Large intestine (tissue), 3 donors: ENCODE results near the gene DPEP1. TPM values are rescaled to one million over a fixed set of nuclear protein-coding genes. Genes with fewer than 3 reads are reported as not detected.
"Not testable (repeated sequence)": the region's sequence is repeated elsewhere in the genome, so short reads cannot be mapped to it uniquely, and the experiment has no call there.

Source experiments
- DNase-seq, 2 donors: peaks; one replicate each; pipeline versions ENCODE4 v3.0.0 to v3.0.0-alpha.2; 2013
- H3K27ac ChIP-seq: one replicate; pipeline ENCODE4 v1.5.1; 2013; ENCODE audit warnings: low read length
- H3K27me3 ChIP-seq: 2 replicates; pipeline ENCODE4 v1.6.1; 2013; ENCODE audit warnings: low read length; ENCODE audit not compliant: control insufficient read depth, insufficient read depth
- H3K36me3 ChIP-seq: 2 replicates; pipeline ENCODE4 v1.6.1; 2013; ENCODE audit warnings: low read length; ENCODE audit not compliant: control insufficient read depth, insufficient read depth
- H3K4me1 ChIP-seq: one replicate; pipeline ENCODE4 v1.6.1; 2013; ENCODE audit warnings: low read length; ENCODE audit not compliant: control insufficient read depth, insufficient read depth
- H3K4me3 ChIP-seq: one replicate; pipeline ENCODE4 v1.5.1; 2013; ENCODE audit warnings: low read length
- H3K9me3 ChIP-seq: one replicate; pipeline ENCODE4 v1.6.1; 2013; ENCODE audit warnings: mild to moderate bottlenecking, low read depth, low read length, moderate library complexity; ENCODE audit not compliant: control insufficient read depth
- WGBS: methylation state at CpG from one replicate; pipeline ENCODE4 v1.1.5; 2013; ENCODE audit warnings: low lambda C conversion rate; ENCODE audit not compliant: insufficient coverage; 5-methylcytosine and 5-hydroxymethylcytosine counted together
- polyA plus RNA-seq: library from polyadenylated mRNA; unstranded; fragments of 120-200 nt; gene quantifications from one replicate; pipeline ENCODE4 v1.2.1, GENCODE V29; 2013

DPEP1 gene
- polyA plus RNA-seq, 1 donor: 165 TPM

DNA sequence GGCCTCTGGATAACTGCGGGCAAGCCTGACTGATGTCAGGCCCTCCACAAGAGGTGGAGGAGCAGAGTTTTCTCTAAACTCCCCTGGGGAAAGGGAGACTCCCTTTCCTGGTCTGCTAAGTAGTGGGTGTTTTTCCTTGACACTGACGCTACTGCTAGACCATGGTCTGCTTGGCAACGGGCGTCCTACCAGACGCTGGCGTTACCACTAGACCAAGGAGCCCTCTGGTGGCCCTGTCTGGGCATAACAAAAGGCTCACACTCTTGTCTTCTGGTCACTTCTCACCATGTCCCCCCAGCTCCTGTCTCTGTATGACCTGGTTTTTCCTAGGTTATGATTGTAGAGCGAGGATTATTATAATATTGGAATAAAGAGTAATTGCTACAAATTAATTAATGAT is 53.6 kb downstream of the DPEP1 start:
- H3K36me3 ChIP-seq: peaks cover 21% of the 10 kb centered on the region
- H3K4me3 ChIP-seq, DNase-seq, H3K27ac ChIP-seq, H3K27me3 ChIP-seq: not testable (repeated sequence)
- peaks cover 19% of the 10 kb centered on the region for H3K4me1 ChIP-seq
- H3K9me3 ChIP-seq: peaks cover 11% of the 10 kb centered on the region
- WGBS: no CpG with 5 or more reads among the region's 7 CpGs

DNA sequence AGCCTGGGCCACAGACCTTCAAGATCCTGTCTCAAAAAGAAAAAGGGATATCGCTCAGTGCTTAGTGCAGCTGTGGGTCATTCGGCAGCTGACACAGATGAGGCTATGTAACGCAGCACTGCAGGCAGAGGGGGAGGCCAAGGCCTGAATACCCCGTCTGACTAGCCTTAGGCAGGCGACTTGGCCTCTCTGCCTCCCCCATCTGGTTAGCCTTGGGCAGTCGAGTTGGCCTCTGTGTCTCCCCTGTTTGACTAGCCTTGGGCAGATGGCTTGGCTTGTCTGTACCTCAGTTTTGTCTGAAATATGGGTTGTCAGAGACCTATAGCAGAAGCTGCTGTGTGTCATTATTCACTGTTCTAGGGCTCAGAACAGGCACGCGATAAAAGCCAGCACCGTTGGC is 54.2 kb downstream of the DPEP1 start:
- no peaks in the 10 kb centered on the region for H3K27me3 ChIP-seq
- DNase-seq: no peak
- no peak overlapping the region for H3K4me3 ChIP-seq
- no peak overlapping the region for H3K27ac ChIP-seq
- peaks cover 11% of the 10 kb centered on the region for H3K9me3 ChIP-seq
- peaks cover 19% of the 10 kb centered on the region for H3K4me1 ChIP-seq
- no CpG with 5 or more reads among the region's 9 CpGs for WGBS
- H3K36me3 ChIP-seq: peaks cover 16% of the 10 kb centered on the region

DNA sequence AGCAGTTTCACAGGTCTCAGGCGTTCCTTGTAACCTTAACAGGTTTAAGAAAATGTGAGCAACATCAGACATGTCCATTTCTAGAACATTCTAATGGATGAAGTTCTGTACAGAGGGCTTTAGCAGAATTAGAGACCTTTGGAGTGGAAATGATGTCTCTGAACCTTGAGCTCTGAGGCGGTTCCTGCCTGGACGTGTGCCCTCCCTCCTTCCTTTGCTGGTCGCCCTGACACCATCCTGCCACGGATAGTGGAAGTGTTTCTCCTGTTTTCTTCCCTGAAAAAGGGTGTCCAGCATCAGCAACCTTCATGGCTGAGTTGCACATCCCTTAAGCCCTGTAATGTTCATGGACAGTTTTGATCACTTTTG is 55.3 kb downstream of the DPEP1 start:
- Histone ChIP-seq H3K4me1 (peaks cover 19% of the 10 kb centered on the region), H3K27me3 (no peaks in the 10 kb centered on the region), H3K4me3 (no peak overlapping the region), H3K27ac (no peak overlapping the region), H3K36me3 (peaks cover 6% of the 10 kb centered on the region), H3K9me3 (peaks cover 11% of the 10 kb centered on the region)
- WGBS: no CpG with 5 or more reads among the region's 5 CpGs
- DNase-seq: peak in 1 of 2 donors; percentile 60

DNA sequence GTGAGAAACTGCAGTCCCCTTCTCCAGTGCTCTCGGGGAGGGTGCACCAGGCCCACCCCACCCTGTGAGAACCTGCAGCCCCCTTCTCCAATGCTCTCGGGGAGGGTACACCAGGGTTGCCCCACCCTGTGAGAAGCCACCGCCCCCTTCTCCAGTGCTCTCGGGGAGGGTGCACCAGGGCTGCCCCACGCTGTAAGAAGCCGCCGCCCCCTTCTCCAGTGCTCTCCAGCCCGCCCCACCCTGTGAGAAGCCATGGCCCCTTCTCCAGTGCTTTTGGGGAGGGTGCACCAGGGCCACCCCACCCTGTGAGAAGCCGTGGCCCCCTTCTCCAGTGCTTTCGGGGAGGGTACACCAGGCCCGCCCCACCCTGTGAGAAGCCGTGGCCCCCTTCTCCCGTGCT is 56.3 kb downstream of the DPEP1 start:
- WGBS: no CpG with 5 or more reads among the region's 13 CpGs
- no peak for DNase-seq

GRCh38 chr16:89670496-89671431 is 57.3 kb downstream of the DPEP1 start:
- Histone ChIP-seq H3K9me3 (peaks cover 7% of the 10 kb centered on the region), H3K27me3 (no peaks in the 10 kb centered on the region), H3K4me3 (no peak overlapping the region), H3K4me1 (peaks cover 19% of the 10 kb centered on the region), H3K27ac (peak overlapping the region; percentile 34), H3K36me3 (peaks cover 2% of the 10 kb centered on the region)
- WGBS: no CpG with 5 or more reads among the region's 10 CpGs
- peak in 1 of 2 donors; percentile 41 for DNase-seq

More for the DNA sequence above, 56.3 kb downstream of the DPEP1 start:
- H3K4me1 ChIP-seq: peaks cover 19% of the 10 kb centered on the region
- H3K4me3 ChIP-seq: no peak overlapping the region
- no peak overlapping the region for H3K27ac ChIP-seq
- peaks cover 4% of the 10 kb centered on the region for H3K36me3 ChIP-seq
- H3K27me3 ChIP-seq: no peaks in the 10 kb centered on the region
- peaks cover 11% of the 10 kb centered on the region for H3K9me3 ChIP-seq

GRCh38 chr16:89671565-89671964 is 58.1 kb downstream of the DPEP1 start:
- not testable (repeated sequence) for H3K36me3 ChIP-seq, DNase-seq, H3K27ac ChIP-seq, H3K9me3 ChIP-seq, H3K4me3 ChIP-seq, H3K27me3 ChIP-seq
- peaks cover 19% of the 10 kb centered on the region for H3K4me1 ChIP-seq
- no CpG with 5 or more reads among the region's 4 CpGs for WGBS

- Histone ChIP-seq H3K9me3 (no peaks in the 10 kb centered on the region), H3K4me3 (no peak overlapping the region), H3K27me3 (no peaks in the 10 kb centered on the region), H3K27ac (no peak overlapping the region), H3K36me3 (peaks cover 2% of the 10 kb centered on the region), H3K4me1 (peaks cover 19% of the 10 kb centered on the region)
- 100% methylated on average over 3 of the region's 16 CpGs for WGBS
- DNase-seq: no peak
These were observed 58.9 kb downstream of the DPEP1 start for GRCh38 chr16:89672177-89672941.

- no peak for DNase-seq
- whole genome bisulfite sequencing: no CpG with 5 or more reads among the region's 2 CpGs
These were observed 64.8 kb downstream of the DPEP1 start for GRCh38 chr16:89678258-89678657.

GRCh38 chr16:89685916-89686315 is 72.5 kb downstream of the DPEP1 start:
- H3K9me3 ChIP-seq: peaks cover 4% of the 10 kb centered on the region
- WGBS: no CpG with 5 or more reads among the region's 1 CpG
- peaks cover 19% of the 10 kb centered on the region for H3K36me3 ChIP-seq
- DNase-seq: no peak
- no peak overlapping the region for H3K4me3 ChIP-seq
- H3K27ac ChIP-seq: no peak overlapping the region
- no peaks in the 10 kb centered on the region for H3K27me3 ChIP-seq
- H3K4me1 ChIP-seq: peaks cover 11% of the 10 kb centered on the region

More at GRCh38 chr16:89678258-89678657, 64.8 kb downstream of the DPEP1 start:
- no peak overlapping the region for H3K27ac ChIP-seq
- peaks cover 10% of the 10 kb centered on the region for H3K9me3 ChIP-seq
- no peaks in the 10 kb centered on the region for H3K36me3 ChIP-seq
- no peak overlapping the region for H3K4me3 ChIP-seq
- H3K4me1 ChIP-seq: no peaks in the 10 kb centered on the region
- no peaks in the 10 kb centered on the region for H3K27me3 ChIP-seq

DNA sequence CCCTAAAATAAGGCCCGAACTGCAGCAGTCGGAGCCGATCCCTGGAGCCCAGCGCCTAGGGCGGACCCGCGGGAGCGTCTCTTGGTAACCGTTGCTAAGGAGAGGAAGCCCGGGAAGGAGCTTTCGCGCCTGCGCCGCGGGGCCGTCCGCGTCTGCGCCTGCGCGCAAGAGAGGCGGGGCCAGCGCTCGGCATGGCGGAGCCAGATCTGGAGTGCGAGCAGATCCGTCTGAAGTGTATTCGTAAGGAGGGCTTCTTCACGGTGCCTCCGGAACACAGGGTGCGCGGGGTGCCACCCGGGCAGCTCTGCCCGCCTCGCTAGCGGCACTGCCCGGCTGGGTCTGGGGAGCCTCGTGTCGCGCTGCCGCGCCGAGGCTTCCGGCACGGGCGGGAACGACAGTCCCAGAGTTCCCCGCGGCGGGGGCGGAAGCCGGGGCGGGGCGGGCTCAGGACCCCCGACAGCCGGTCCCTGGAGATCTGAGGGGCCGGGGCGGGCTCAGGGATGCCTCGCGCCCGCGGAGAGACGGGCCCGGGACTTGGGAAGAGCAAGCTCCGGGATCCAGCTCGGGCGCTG is 73.2 kb downstream of the DPEP1 start, which contains the start of gene CDK10:
TSS of gene CDK10 (plus strand) at position 170 of the 572 bp plus-strand sequence. CDS start at position 192, 22 bp downstream.
- peak within 1 kb of the TSS; percentile 80 for H3K27ac ChIP-seq
- peak; percentile 91 to 93 for DNase-seq
- H3K4me3 ChIP-seq: peak within 1 kb of the TSS; percentile 81
- peaks cover 4% of the 10 kb centered on the region for H3K9me3 ChIP-seq
- no peaks in the 10 kb centered on the region for H3K27me3 ChIP-seq
- peaks cover 25% of the 10 kb centered on the region for H3K36me3 ChIP-seq
- H3K4me1 ChIP-seq: peaks cover 11% of the 10 kb centered on the region
- no CpG with 5 or more reads among the region's 67 CpGs for WGBS
